ENCODE measurements around the gene DENND1B.

DENND1B gene

GRCh38 chr1:197683895-197684553, 91.3 kb downstream of the DENND1B start:
- DNase-seq (ENCODE audit: low spot score) = no peak

- no peak for DNase-seq (ENCODE audit: low spot score)
Measured at GRCh38 chr1:197683280-197683679, 92.0 kb downstream of the DENND1B start.

- DNase-seq (ENCODE audit: low spot score) = no peak
Measured at GRCh38 chr1:197680311-197680710, 95.0 kb downstream of the DENND1B start.

GRCh38 chr1:197677752-197678295, 97.5 kb downstream of the DENND1B start:
- no peak for DNase-seq (ENCODE audit: low spot score)

GRCh38 chr1:197677313-197677712, 98.0 kb downstream of the DENND1B start:
- no peak for DNase-seq (ENCODE audit: low spot score)

- DNase-seq (ENCODE audit: low spot score) = peak; percentile 12
Measured at GRCh38 chr1:197675583-197676208, 99.6 kb downstream of the DENND1B start.

- DNase-seq (ENCODE audit: low spot score) = no peak
Measured at GRCh38 chr1:197674286-197674685, 101.0 kb downstream of the DENND1B start.

- no peak for DNase-seq (ENCODE audit: low spot score)
Measured at GRCh38 chr1:197673292-197673691, 102.0 kb downstream of the DENND1B start.

GRCh38 chr1:197672347-197672746, 102.9 kb downstream of the DENND1B start:
- no peak for DNase-seq (ENCODE audit: low spot score)

- DNase-seq (ENCODE audit: low spot score) = no peak
Measured at GRCh38 chr1:197671920-197672319, 103.4 kb downstream of the DENND1B start.

- DNase-seq (ENCODE audit: low spot score) = no peak
Measured at GRCh38 chr1:197671140-197671539, 104.1 kb downstream of the DENND1B start.

GRCh38 chr1:197666769-197667285, 108.5 kb downstream of the DENND1B start:
- no peak for DNase-seq (ENCODE audit: low spot score)

GRCh38 chr1:197664391-197664790, 110.9 kb downstream of the DENND1B start:
- no peak for DNase-seq (ENCODE audit: low spot score)

- DNase-seq (ENCODE audit: low spot score) = no peak
Measured at GRCh38 chr1:197663162-197663953, 111.9 kb downstream of the DENND1B start.

- peak; percentile 11 for DNase-seq (ENCODE audit: low spot score)
Measured at GRCh38 chr1:197660389-197660788, 114.9 kb downstream of the DENND1B start.

GRCh38 chr1:197659171-197659570, 116.1 kb downstream of the DENND1B start:
- DNase-seq (ENCODE audit: low spot score) = no peak

GRCh38 chr1:197649188-197649587, 126.1 kb downstream of the DENND1B start:
- DNase-seq (ENCODE audit: low spot score) = no peak

GRCh38 chr1:197638316-197638715, 137.0 kb downstream of the DENND1B start:
- no peak for DNase-seq (ENCODE audit: low spot score)

- no peak for DNase-seq (ENCODE audit: low spot score)
Measured at GRCh38 chr1:197637406-197637805, 137.9 kb downstream of the DENND1B start.

GRCh38 chr1:197633447-197634078, 141.7 kb downstream of the DENND1B start:
- DNase-seq (ENCODE audit: low spot score) = no peak

GRCh38 chr1:197632651-197633050, 142.6 kb downstream of the DENND1B start:
- no peak for DNase-seq (ENCODE audit: low spot score)

- DNase-seq (ENCODE audit: low spot score) = no peak
Measured at GRCh38 chr1:197632005-197632404, 143.3 kb downstream of the DENND1B start.

Data from AG08395 (cell line).